Muscle of leg (tissue), 11 donors: Measurements from ENCODE around the gene CCDC71. TPM values are rescaled to one million over a fixed set of nuclear protein-coding genes. Genes with fewer than 3 reads are reported as not detected.

Source experiments
- DNase-seq: peaks from one replicate; pipeline ENCODE4 v3.0.0; 2013
- H3K27ac ChIP-seq: one replicate; pipeline ENCODE4 v1.5.1; 2013; ENCODE audit warnings: mild to moderate bottlenecking, low read length, control low read depth
- H3K27me3 ChIP-seq: one replicate; pipeline ENCODE4 v1.6.1; 2013; ENCODE audit warnings: low read length; ENCODE audit not compliant: control insufficient read depth, insufficient read depth
- H3K36me3 ChIP-seq: one replicate; pipeline ENCODE4 v1.6.1; 2013; ENCODE audit warnings: low read length; ENCODE audit not compliant: control insufficient read depth, insufficient read depth
- H3K4me1 ChIP-seq: one replicate; pipeline ENCODE4 v1.6.1; 2013; ENCODE audit warnings: low read length; ENCODE audit not compliant: control insufficient read depth, insufficient read depth
- H3K4me3 ChIP-seq: one replicate; pipeline ENCODE4 v1.5.1; 2013; ENCODE audit warnings: low read length, control low read depth
- H3K9me3 ChIP-seq: replicated peaks from 2 replicates; pipeline ENCODE4 v1.6.1; 2013; ENCODE audit warnings: low read depth, low read length; ENCODE audit not compliant: control insufficient read depth
- WGBS: methylation state at CpG from one replicate; pipeline ENCODE4 v1.1.5; 2013; ENCODE audit warnings: missing lambda C conversion rate; ENCODE audit not compliant: insufficient coverage; 5-methylcytosine and 5-hydroxymethylcytosine counted together
- polyA plus RNA-seq, 8 donors: library from polyadenylated mRNA; unstranded; fragments of 120-200 nt; gene quantifications; one replicate each; pipeline versions ENCODE4 v1.2.1 to v1.2.3, GENCODE V29; 2013; ENCODE audit warnings: inconsistent platforms in 1 of 8, low replicate concordance in 1 of 8; ENCODE audit not compliant: insufficient read length in 8 of 8, insufficient read depth in 1 of 8
- total RNA-seq: library from RNA; stranded (reverse); fragments of 120-200 nt; gene quantifications from one replicate; pipeline ENCODE4 v1.2.4, GENCODE V29; 2013

The CCDC71 gene
- total and polyA plus RNA-seq, 9 donors: 13.7 to 19.3 (median 16.3) TPM

DNA sequence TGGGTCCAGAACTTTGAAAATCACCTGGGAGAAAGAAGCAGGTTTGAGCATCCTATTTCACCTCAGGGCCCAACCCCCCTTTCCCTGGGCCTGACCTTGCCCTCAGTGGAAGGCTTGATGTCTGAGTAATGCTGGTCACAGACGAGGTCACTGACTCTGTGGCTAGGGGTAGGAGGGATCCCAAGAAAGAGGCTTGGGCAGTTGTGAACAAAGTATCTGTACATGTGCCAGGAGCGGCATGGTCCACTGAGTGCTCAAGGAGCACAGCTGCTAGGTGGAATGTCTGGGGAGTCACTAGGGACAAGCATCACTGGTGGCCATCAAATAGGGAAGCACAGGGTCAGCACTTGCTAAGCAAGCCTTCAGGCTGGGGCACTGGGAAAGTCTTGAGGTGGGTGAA, 7.3 kb downstream of the CCDC71 start:
- 58% methylated on average over 2 of the region's 2 CpGs for WGBS
- Histone ChIP-seq H3K4me1 (no peaks in the 10 kb centered on the region), H3K9me3 (no peaks in the 10 kb centered on the region), H3K4me3 (no peak overlapping the region), H3K27me3 (no peaks in the 10 kb centered on the region), H3K27ac (no peak overlapping the region), H3K36me3 (peaks cover 23% of the 10 kb centered on the region)
- DNase-seq: no peak

DNA sequence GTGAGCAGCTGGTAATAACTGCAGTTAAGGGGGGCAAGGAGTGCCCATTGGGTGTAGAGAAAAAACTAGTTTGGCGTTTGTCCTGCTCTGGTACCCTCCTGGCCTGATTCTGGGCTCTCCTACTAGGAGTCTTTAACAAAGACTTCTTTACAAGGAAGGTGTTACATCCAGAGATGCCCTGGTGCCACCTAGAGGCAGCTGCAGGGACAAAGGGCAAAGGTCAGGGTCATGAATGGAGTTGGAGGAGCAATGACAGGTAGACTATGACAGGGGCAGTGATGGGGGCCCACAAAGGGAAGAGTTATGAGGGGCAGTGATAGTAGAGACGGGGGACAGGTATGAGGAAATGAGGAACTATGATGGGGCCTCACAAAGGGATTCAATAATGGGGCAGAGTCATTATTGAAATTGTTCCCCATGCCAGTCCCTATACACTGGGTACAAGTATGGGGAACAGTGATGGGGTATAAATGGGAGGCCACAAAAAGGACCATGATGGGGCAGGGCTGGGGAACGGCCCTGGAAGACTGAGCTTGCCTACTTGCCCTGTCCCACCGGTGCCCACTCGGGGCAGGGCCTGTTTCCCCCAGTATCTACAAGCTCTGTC, 7.9 kb downstream of the CCDC71 start:
- 45% methylated on average over 2 of the region's 5 CpGs for WGBS
- H3K36me3 ChIP-seq: peaks cover 17% of the 10 kb centered on the region
- H3K4me3 ChIP-seq: no peak overlapping the region
- H3K27me3 ChIP-seq: no peaks in the 10 kb centered on the region
- no peaks in the 10 kb centered on the region for H3K9me3 ChIP-seq
- DNase-seq: no peak
- H3K27ac ChIP-seq: no peak overlapping the region
- no peaks in the 10 kb centered on the region for H3K4me1 ChIP-seq

GRCh38 chr3:49157289-49157688, 8.8 kb downstream of the CCDC71 start:
- Histone ChIP-seq H3K9me3 (no peaks in the 10 kb centered on the region), H3K4me3 (no peak overlapping the region), H3K4me1 (no peaks in the 10 kb centered on the region), H3K27me3 (no peaks in the 10 kb centered on the region), H3K27ac (no peak overlapping the region), H3K36me3 (peaks cover 9% of the 10 kb centered on the region)
- DNase-seq: no peak
- WGBS: no CpG with 5 or more reads among the region's 1 CpG

GRCh38 chr3:49153349-49153912, 12.7 kb downstream of the CCDC71 start:
- no peak for DNase-seq
- Histone ChIP-seq H3K9me3 (no peaks in the 10 kb centered on the region), H3K27me3 (no peaks in the 10 kb centered on the region), H3K27ac (no peak overlapping the region), H3K4me3 (no peak overlapping the region), H3K36me3 (no peaks in the 10 kb centered on the region), H3K4me1 (no peaks in the 10 kb centered on the region)
- WGBS: 100% methylated on average over 1 of the region's 3 CpGs

DNA sequence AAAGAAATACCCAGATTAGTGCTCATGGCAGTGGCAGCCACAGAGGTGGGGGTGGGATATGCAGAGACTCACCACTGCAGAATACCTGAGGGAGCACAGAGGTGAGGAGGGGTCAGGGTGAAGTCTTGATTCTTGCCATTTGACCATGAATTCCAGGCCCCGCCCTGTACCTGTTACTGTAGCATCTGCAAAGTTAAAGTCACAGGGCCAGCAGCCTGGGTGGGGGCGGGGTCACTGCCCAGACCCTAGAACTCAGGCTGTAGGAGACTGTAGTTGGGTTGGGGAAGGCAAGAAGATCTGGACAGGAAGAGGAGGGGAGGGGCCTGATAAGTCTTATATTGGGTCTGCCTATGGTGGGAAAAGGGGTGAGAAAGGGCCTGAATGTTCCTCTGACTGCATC, 14.5 kb downstream of the CCDC71 start:
- no peak for DNase-seq
- 81% methylated on average over 2 of the region's 2 CpGs for WGBS
- Histone ChIP-seq H3K27ac (no peak overlapping the region), H3K4me3 (no peak overlapping the region), H3K4me1 (no peaks in the 10 kb centered on the region), H3K9me3 (no peaks in the 10 kb centered on the region), H3K27me3 (no peaks in the 10 kb centered on the region), H3K36me3 (no peaks in the 10 kb centered on the region)

DNA sequence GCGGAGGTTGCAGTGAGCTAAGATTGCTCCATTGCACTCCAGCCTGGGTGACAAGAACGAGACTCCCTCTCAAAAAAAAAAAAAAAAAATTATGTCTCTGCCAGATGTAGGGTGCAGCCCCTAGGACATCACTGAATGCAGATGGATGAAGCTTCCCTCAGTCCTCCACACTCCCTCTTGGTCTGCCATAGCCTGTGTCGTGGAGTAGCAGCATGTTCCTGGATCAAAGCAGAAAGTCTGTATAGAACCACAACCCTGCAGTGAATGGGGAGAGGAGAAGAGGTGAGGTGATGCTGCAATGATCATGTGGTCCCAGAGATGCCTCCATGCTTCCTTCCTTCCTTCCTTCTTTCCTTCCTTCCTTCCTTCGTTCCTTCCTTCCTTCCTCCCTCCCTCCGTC, 18.0 kb downstream of the CCDC71 start:
- Histone ChIP-seq H3K4me1 (no peaks in the 10 kb centered on the region), H3K4me3 (no peak overlapping the region), H3K9me3 (no peaks in the 10 kb centered on the region), H3K27me3 (no peaks in the 10 kb centered on the region), H3K27ac (no peak overlapping the region), H3K36me3 (no peaks in the 10 kb centered on the region)
- no CpG with 5 or more reads among the region's 5 CpGs for WGBS
- no peak for DNase-seq

DNA sequence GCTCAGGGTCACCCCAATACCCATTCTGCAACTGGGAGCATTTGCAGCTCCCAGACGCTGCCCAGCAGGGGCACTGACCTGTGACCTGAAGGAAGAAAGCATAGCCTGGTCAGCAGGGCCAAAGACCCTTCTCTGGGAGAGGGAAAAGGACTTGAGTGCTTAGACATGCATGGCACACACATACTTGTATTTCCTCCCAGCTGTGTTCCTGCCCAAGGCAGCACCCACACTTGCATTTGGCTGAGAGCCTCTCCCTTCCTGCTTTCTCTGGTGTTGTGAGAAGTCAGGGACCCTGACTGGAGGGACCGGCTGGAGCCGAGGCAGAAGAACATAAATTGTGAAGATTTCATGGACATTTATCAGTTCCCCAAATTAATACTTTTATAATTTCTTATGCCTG, 26.1 kb downstream of the CCDC71 start:
- Histone ChIP-seq H3K27me3 (peaks cover 4% of the 10 kb centered on the region), H3K27ac (no peak overlapping the region), H3K4me1 (no peaks in the 10 kb centered on the region), H3K4me3 (no peak overlapping the region), H3K9me3 (no peaks in the 10 kb centered on the region), H3K36me3 (no peaks in the 10 kb centered on the region)
- no peak for DNase-seq
- WGBS: no CpG with 5 or more reads among the region's 3 CpGs

- Histone ChIP-seq H3K27me3 (peaks cover 4% of the 10 kb centered on the region), H3K4me1 (peaks cover 27% of the 10 kb centered on the region), H3K27ac (no peak overlapping the region), H3K4me3 (no peak overlapping the region), H3K36me3 (peaks cover 14% of the 10 kb centered on the region), H3K9me3 (no peaks in the 10 kb centered on the region)
- no peak for DNase-seq
- 89% methylated on average over 4 of the region's 4 CpGs for WGBS
Observed at GRCh38 chr3:49135499-49135898, 30.6 kb downstream of the CCDC71 start.

- no peak overlapping the region for H3K4me3 ChIP-seq
- 51% methylated on average over 3 of the region's 3 CpGs for WGBS
Observed at GRCh38 chr3:49134471-49135265, 31.5 kb downstream of the CCDC71 start.

DNA sequence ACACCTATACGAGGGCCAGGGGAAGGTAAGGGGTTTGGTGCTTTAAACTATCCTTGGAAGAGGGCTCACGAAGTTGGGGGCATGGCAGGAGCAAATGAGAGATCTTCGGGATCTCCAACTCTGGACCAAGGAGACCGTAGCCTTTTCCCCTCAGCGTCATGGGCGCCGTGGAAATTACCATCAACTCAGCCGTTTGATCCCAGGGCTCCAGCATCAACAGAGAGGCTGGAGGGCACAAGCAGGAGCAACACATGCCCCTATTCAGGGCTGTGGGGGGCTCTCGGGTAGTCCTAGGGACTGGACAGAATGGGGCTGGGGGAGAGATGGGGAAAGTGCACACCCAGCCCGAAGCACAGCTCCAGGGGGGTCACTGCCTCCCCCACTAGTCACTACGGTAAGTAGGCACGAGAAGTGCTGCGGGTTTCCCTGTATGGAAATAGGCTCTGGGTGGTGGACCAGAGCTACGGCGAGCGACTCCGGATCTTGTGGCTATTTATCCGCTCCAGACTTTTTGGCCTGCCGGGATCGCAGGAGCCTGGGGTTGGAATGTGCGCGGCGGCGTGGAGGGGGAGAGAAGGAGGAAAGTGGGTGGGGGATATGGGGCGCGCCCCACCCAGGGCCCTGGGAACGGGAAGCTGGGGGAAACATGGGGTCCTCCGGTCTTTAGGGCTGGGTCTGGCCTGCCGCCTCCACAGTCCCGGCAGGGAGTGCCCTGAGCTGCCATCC, 32.7 kb downstream of the CCDC71 start:
- H3K27ac ChIP-seq: peak overlapping the region; percentile 87
- WGBS: 2% methylated on average over 16 of the region's 30 CpGs
- H3K4me3 ChIP-seq: peak overlapping the region; percentile 95
- no peaks in the 10 kb centered on the region for H3K9me3 ChIP-seq
- H3K27me3 ChIP-seq: no peaks in the 10 kb centered on the region
- H3K36me3 ChIP-seq: peaks cover 35% of the 10 kb centered on the region
- peaks cover 33% of the 10 kb centered on the region for H3K4me1 ChIP-seq
- DNase-seq: peak; percentile 96

More at GRCh38 chr3:49134471-49135265, 31.5 kb downstream of the CCDC71 start:
- H3K9me3 ChIP-seq: no peaks in the 10 kb centered on the region
- peaks cover 33% of the 10 kb centered on the region for H3K4me1 ChIP-seq
- no peaks in the 10 kb centered on the region for H3K27me3 ChIP-seq
- H3K36me3 ChIP-seq: peaks cover 22% of the 10 kb centered on the region
- H3K27ac ChIP-seq: no peak overlapping the region
- DNase-seq: no peak
